Activated naive CD8-positive, alpha-beta T cell (primary cell): ENCODE results near the gene RASSF3.
A peak's percentile ranks its signal among the peaks of the same experiment; 100 is the strongest.
"Not testable (repeated sequence)": the region's sequence is repeated elsewhere in the genome, so short reads cannot be mapped to it uniquely, and the experiment has no call there.

Experiments
- H3K27ac Mint-ChIP-seq: one replicate; pipeline ENCODE4 v1.8.0; 2021; ENCODE audit warnings: mixed read lengths
- H3K27me3 Mint-ChIP-seq: one replicate; pipeline ENCODE4 v1.8.0; 2021; ENCODE audit warnings: mixed read lengths
- H3K36me3 Mint-ChIP-seq: one replicate; pipeline ENCODE4 v1.8.0; 2021; ENCODE audit warnings: mixed read lengths
- H3K4me1 Mint-ChIP-seq: one replicate; pipeline ENCODE4 v1.8.0; 2021; ENCODE audit warnings: low read depth, mixed read lengths
- H3K4me3 Mint-ChIP-seq: one replicate; pipeline ENCODE4 v1.8.0; 2021; ENCODE audit warnings: mild to moderate bottlenecking, mixed read lengths
- H3K9me3 Mint-ChIP-seq: one replicate; pipeline ENCODE4 v1.8.0; 2021; ENCODE audit warnings: low read depth, mixed read lengths

The RASSF3 gene

DNA sequence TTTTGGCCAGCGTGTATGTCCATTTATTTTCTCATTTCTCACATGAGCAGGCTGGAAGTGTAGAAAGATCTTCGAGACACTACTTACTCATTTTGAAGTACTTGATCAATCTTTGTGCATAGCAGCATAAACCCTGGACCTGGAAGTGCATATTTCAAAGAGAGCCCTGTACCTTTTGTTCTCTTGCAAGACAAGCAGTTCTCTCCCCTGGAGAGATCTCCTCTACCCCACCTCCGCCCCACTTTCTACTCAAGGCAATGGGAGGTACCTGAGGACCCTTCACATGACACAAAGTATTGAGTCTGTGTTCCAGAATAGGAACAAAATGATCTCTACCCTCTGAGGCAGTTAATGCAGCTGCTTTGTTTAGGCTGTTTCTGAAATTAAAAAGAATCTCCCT, 27.4 kb upstream of the RASSF3 start:
- Mint-ChIP-seq H3K4me1 (peaks cover 29% of the 10 kb centered on the region), H3K9me3 (no peaks in the 10 kb centered on the region), H3K4me3 (peak overlapping the region; percentile 38), H3K27ac (peak overlapping the region; percentile 38), H3K36me3 (no peaks in the 10 kb centered on the region), H3K27me3 (no peaks in the 10 kb centered on the region)

DNA sequence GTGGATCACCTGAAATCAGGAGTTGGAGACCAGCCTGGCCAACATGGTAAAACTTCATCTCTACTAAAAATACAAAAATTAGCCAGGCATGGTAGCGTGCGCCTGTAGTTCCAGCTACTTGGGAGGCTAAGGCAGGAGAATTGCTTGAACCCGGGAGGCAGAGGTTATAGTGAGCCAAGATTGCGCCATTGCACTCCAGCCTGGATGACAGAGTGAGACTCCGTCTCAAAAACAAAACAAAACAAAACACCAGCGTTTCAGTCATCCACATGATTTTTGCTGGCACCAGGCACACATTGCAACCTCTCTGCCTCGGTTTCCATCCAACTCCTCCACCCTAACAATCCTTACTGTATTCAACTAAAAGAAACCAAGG, 26.9 kb upstream of the RASSF3 start:
- Mint-ChIP-seq H3K4me1 (peaks cover 29% of the 10 kb centered on the region), H3K27ac (peak overlapping the region; percentile 69), H3K4me3 (peak overlapping the region; percentile 53)
- not testable (repeated sequence) for H3K27me3 Mint-ChIP-seq, H3K9me3 Mint-ChIP-seq, H3K36me3 Mint-ChIP-seq

DNA sequence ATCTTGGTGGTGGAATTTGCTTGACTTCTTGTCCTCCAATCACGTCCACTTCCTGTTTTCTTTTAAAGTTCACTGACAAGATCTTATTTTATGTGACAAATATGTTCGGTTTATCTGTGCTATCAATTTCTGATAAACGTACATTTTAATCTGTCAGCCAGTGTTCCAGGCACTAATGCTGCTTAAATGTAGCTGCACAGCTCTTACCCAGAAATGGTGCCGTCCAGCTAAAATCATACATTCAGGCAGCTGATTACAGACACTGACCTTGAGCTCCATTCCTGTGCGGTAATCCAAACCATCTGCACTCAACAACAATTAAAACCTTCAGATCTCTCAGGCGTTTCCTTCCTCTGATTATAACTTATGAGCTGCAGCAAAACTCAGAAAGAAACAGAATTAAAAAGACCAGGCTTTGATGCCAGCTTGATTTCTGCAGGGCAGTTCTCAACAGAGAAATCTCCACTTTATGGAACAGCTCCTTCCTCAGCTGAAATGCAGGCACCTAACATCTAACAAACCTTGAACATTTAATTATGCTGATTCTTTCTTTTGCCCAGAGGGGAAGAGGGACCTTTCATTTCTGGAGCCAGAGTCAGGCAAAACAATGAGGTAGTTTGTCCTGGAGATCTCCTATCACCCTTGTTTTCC, 26.4 kb upstream of the RASSF3 start:
- Mint-ChIP-seq H3K4me1 (peaks cover 29% of the 10 kb centered on the region), H3K27me3 (no peaks in the 10 kb centered on the region), H3K36me3 (no peaks in the 10 kb centered on the region), H3K27ac (peak overlapping the region; percentile 69), H3K4me3 (peak overlapping the region; percentile 53), H3K9me3 (no peaks in the 10 kb centered on the region)

DNA sequence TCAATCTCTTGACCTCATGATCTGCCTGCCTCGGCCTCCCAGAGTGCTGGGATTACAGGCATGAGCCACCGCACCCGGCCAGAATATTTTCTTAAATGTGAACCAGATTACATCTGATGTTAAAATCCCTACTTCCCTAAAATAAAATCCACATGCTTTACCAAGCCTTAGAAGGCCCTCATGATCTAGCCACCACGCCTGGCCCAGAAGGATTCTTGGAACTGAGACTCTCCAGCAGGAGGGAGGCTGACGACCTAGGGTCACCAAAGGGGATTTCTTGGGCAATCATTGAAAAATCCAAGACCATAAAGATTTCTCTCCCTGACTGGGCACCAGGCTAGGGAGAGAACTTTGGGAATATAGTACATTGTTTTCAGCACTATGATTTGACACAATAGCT, 25.2 kb upstream of the RASSF3 start:
- Mint-ChIP-seq H3K4me1 (peaks cover 30% of the 10 kb centered on the region), H3K27me3 (no peaks in the 10 kb centered on the region), H3K27ac (no peak overlapping the region), H3K36me3 (no peaks in the 10 kb centered on the region), H3K9me3 (no peaks in the 10 kb centered on the region), H3K4me3 (no peak overlapping the region)

DNA sequence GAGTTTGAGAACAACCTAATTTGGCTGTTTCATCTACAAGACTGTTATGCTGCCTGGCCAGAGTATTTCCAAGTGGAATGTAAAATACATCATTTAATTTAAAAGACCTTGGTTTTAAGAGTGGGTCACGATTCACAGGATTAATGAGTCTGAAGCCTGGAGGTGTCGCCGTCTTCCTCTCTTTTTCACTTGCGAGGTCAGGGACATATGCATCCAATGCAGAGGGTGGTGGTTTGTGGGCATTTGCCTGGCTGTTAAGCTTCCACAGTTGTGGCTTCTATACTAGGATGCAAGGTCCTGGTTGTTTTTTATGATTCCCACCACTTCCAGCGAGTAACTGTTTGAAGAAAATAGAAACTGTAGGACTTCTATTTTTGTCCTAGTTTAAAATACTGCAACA, 22.8 kb upstream of the RASSF3 start:
- Mint-ChIP-seq H3K27ac (no peak overlapping the region), H3K4me1 (peaks cover 27% of the 10 kb centered on the region), H3K4me3 (no peak overlapping the region), H3K27me3 (no peaks in the 10 kb centered on the region), H3K36me3 (no peaks in the 10 kb centered on the region), H3K9me3 (no peaks in the 10 kb centered on the region)

DNA sequence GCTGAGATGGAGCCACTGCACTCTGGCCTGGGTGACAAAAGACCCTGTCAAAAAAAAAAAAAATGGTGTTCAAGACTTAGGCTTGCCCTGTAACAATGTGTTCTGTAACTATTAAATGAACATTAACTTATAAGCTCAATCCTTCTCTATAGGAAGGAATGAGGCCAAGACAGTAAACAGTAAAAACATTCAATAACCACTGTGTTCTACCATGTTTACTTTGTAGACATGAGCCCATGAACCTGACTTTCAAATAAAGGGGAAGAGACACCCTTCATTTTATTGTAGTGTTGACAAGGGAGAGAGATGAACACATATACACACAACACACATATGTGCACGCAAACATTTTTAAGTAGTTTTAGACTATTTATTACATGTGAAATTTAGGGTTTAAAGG, 20.1 kb upstream of the RASSF3 start:
- Mint-ChIP-seq H3K4me1 (peaks cover 5% of the 10 kb centered on the region), H3K4me3 (no peak overlapping the region), H3K27ac (no peak overlapping the region), H3K27me3 (no peaks in the 10 kb centered on the region), H3K9me3 (no peaks in the 10 kb centered on the region), H3K36me3 (no peaks in the 10 kb centered on the region)

DNA sequence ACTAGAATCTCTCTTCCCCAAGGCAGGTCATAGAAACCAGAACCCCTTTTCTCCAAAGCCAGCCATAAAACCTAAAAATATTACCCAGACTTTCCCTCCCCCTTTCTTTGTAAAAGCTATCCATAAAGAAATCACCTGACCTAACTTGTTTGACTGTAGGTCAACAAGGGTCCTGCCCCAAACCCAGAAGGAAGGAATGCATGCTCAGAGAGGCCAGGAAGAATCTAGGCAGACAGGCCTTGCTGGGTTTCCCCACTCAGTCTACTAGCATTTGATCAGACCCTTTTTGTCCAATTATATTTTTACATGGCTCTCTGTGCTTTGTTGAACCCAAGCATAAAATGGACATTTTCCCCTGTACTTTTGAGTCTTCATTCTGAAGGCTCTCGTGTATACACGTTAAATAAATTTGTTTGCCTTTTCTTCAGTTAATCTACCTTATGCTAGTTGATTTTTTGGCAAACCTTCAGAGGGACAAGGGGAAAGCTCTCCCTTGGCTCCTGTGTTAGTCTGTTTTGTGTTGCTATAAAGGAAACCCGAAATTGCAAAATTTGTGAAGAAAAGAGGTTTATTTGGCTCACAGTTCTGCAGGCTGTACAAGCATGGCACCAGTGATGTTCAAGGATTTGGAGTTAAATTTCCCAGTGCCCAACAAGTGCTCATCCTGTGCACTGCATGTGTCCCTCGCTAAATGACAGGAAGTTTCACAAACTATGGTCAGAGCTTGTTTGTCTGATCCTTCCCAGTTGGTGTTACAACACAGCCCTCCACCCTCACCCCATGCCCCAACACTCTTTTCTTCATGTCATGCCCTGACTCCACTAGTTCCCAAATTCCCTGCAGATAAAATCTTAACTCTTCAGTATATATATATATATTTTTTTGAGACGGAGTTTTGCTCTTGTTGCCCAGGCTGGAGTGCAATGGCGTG, 14.2 kb upstream of the RASSF3 start:
- Mint-ChIP-seq H3K4me1 (peaks cover 38% of the 10 kb centered on the region), H3K4me3 (peak overlapping the region; percentile 21), H3K27ac (peak overlapping the region; percentile 8), H3K36me3 (no peaks in the 10 kb centered on the region), H3K9me3 (no peaks in the 10 kb centered on the region), H3K27me3 (no peaks in the 10 kb centered on the region)

DNA sequence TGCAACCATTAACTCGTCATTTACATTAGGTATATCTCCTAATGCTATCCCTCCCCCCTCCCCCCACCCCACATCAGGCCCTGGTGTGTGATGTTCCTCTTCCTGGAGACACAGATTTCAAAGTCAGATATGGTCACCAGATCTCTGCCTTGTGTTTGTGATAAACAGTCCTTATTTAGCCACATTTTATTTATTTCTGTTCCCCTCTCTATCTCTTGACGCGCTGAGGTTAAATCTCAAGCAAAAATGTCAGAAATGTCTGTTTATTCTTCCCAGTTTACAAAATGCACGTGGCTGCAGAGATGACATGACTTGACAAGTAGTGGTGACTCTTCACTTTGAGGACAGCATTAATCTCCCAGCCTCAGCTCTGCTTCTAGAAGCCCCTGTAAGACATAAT, 11.5 kb upstream of the RASSF3 start:
- H3K4me3 Mint-ChIP-seq, result peak overlapping the region; percentile 77
- H3K27ac Mint-ChIP-seq, result peak overlapping the region; percentile 24
- H3K9me3 Mint-ChIP-seq, result no peaks in the 10 kb centered on the region
- H3K36me3 Mint-ChIP-seq, result no peaks in the 10 kb centered on the region
- H3K4me1 Mint-ChIP-seq, result peaks cover 38% of the 10 kb centered on the region
- H3K27me3 Mint-ChIP-seq, result no peaks in the 10 kb centered on the region

DNA sequence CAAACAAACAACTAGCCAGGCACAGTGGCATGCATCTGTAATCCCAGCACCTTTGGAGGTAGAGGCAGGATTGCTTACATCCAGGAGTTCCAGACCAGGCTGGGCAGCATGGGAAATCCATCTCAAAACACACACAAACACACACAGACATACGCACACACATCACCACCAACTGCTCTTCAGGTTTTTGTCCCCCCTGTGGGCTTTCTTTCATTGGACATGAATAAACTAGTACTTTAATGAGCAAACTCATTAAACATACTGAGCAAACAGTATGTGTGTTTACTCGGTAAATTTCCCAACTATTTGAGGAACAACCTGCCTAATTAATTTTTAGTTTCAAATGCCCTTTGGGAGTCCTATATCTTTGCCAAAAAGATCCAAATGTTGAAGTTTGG, 10.1 kb upstream of the RASSF3 start:
- H3K36me3 Mint-ChIP-seq, result no peaks in the 10 kb centered on the region
- peaks cover 36% of the 10 kb centered on the region for H3K4me1 Mint-ChIP-seq
- H3K9me3 Mint-ChIP-seq, result no peaks in the 10 kb centered on the region

DNA sequence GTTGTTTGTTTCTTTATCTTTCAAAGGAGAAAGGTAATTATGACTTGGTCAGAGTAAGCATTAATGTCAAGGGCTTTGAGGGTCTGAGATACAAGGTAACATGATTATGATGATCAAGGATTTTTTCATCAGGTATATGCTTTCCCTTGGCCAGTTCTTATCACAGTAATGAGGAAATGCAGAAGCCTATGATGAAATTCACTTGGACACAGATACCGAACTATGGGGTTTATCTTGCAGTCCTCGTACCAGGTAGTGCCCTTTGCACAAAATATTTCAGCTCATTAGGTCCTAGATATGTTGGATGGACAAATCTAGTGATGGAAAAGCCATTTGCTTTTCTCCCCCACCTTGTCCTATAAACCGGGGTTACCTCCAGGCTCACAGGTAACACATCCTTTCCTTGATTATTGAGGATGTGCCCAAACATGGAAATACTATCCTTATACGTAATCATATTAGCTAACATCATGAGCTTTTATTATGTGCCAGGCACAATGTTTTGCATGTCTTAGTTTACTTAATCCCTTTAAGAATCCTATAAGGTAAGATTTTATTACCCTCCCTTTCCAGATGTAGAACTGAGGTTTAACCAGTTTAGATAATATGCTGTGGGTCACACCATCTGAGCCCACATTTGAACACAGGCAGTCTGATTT, 7.0 kb upstream of the RASSF3 start:
- Mint-ChIP-seq H3K36me3 (no peaks in the 10 kb centered on the region), H3K9me3 (no peaks in the 10 kb centered on the region), H3K4me1 (peaks cover 26% of the 10 kb centered on the region), H3K27me3 (no peaks in the 10 kb centered on the region), H3K4me3 (no peak overlapping the region), H3K27ac (no peak overlapping the region)

More for the DNA sequence above, 10.1 kb upstream of the RASSF3 start:
- Mint-ChIP-seq H3K4me3 (no peak overlapping the region), H3K27me3 (no peaks in the 10 kb centered on the region), H3K27ac (no peak overlapping the region)

DNA sequence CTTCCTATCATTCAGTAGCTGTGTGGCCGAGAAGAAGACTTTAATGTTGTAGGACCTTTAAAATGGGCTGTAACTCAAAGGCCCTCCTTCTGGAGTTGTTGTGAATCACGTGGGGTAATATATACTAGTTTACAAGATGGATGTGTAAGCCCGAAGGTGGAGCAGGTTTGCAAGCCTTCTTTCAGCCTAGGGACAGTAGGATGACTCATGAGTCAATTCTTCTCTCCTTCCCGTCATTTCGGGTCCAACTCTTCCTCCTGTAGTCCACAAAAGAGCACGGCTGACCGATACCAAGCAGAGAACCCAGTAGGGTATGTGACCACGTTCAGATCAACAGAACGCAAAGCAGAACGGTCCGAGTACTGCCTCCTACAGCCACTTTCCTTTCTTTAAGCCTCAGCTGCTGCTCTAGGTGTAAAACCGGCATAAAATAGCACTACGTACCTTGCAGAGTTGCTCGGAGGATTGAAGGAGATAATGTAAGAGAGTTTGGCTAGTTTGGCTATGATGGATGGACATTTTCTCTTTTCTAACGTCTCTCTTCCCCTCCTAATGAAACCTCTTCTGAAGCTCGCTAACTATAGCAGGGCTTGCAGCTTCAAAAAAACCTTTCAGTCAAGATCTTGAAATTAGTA, 1.3 kb upstream of the RASSF3 start:
- no peaks in the 10 kb centered on the region for H3K36me3 Mint-ChIP-seq

DNA sequence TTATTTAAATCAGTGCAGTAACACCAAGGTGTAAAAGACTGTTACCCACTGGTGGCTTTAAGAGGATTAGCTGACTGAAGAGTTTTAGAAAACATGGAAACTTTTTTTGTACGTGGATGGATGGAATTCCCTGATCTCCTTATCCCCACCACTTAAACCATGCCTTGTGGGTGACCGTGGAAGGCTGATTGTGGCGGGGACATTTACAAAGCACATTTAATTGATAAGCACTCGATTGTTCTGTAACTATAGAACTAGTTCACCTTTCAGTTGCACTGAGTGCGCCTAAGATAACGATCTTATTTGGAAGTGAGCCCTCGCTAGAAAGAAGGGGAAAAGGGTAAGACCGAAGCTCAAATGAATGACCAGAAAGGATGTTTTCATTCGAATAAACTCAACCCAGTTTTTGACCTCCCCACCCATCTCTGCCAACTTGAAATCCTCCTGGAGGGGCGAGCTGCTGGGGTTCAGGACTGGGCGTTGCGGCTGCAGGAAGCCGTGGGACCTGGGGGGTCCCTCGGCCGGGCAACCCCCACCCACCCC, 688 bp upstream of the RASSF3 start:
- no peaks in the 10 kb centered on the region for H3K9me3 Mint-ChIP-seq
- H3K4me3 Mint-ChIP-seq, result peak overlapping the region; percentile 91
- peak overlapping the region; percentile 94 for H3K27ac Mint-ChIP-seq
- H3K36me3 Mint-ChIP-seq, result peaks cover 2% of the 10 kb centered on the region
- H3K4me1 Mint-ChIP-seq, result peaks cover 47% of the 10 kb centered on the region
- H3K27me3 Mint-ChIP-seq, result no peaks in the 10 kb centered on the region

More for the DNA sequence above, 1.3 kb upstream of the RASSF3 start:
- Mint-ChIP-seq H3K27me3 (no peaks in the 10 kb centered on the region), H3K27ac (peak overlapping the region; percentile 94), H3K4me1 (peaks cover 43% of the 10 kb centered on the region), H3K4me3 (peak overlapping the region; percentile 91), H3K9me3 (no peaks in the 10 kb centered on the region)

DNA sequence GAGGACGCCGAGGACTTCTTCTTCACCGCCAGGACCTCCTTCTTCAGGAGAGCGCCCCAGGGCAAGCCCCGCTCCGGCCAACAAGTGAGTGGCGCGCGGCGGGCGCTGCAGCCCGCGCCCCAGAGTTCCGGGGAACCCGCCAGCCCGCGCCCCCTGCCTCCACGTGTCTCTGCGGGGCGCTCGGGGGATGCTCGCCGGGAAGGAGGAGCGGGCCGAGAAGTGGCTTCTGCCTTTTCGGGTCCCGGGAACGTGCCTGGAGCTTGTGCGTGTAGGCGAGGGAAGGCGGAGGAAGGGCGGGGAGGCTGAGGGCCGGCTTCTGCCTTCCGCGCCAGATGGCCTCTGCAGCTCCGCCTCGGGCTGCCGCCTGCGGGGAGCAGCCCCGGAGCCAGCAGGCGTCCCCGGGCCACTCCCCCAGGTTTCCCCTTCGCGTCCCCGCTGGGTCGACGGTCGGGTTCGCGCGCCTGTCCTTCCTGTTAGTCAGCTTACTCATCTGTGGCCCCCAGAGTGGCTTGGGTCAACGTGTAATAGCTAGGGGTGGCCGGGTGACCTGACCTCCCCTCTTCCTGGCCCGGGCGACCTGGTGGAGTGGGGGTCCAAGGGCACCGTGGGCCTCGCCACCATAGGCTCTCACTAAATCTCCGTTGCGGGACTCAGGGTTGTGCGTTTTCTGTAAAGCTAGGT, 505 bp downstream of the RASSF3 start:
- Mint-ChIP-seq H3K4me3 (peak overlapping the region; percentile 91), H3K27ac (peak overlapping the region; percentile 90), H3K9me3 (no peaks in the 10 kb centered on the region), H3K4me1 (peaks cover 53% of the 10 kb centered on the region), H3K27me3 (no peaks in the 10 kb centered on the region), H3K36me3 (peaks cover 6% of the 10 kb centered on the region)
